Muscle layer of colon (tissue), 2 donors: ENCODE data around the gene PIK3R5.

Experiments used
- H3K27ac ChIP-seq: one replicate; pipeline ENCODE4 v1.7.0; 2013; ENCODE audit warnings: low read depth, mild to moderate bottlenecking, low read length, moderate library complexity
- H3K27me3 ChIP-seq, 2 donors: one replicate each; pipeline ENCODE4 v1.7.0; 2013; ENCODE audit warnings: low read length in 2 of 2, mild to moderate bottlenecking in 2 of 2; ENCODE audit not compliant: insufficient read depth in 2 of 2, control insufficient read depth in 1 of 2
- H3K36me3 ChIP-seq: one replicate; pipeline ENCODE4 v1.7.0; 2013; ENCODE audit warnings: mild to moderate bottlenecking, low read length; ENCODE audit not compliant: insufficient read depth
- H3K4me1 ChIP-seq: one replicate; pipeline ENCODE4 v1.7.0; 2013; ENCODE audit warnings: mild to moderate bottlenecking, low read length; ENCODE audit not compliant: insufficient read depth
- H3K4me3 ChIP-seq, 2 donors: one replicate each; pipeline ENCODE4 v1.7.0; 2013; ENCODE audit warnings: low read length in 2 of 2, low read depth in 1 of 2, mild to moderate bottlenecking in 1 of 2, moderate library complexity in 1 of 2
- H3K9ac ChIP-seq: one replicate; pipeline ENCODE4 v1.7.0; 2013; ENCODE audit warnings: low read length
- H3K9me3 ChIP-seq: one replicate; pipeline ENCODE4 v1.7.0; 2013; ENCODE audit warnings: mild to moderate bottlenecking, low read length
- donor health status: abdominal sarcoma.
- donor health status: Adenocarcinoma of cecum.

Gene PIK3R5

DNA sequence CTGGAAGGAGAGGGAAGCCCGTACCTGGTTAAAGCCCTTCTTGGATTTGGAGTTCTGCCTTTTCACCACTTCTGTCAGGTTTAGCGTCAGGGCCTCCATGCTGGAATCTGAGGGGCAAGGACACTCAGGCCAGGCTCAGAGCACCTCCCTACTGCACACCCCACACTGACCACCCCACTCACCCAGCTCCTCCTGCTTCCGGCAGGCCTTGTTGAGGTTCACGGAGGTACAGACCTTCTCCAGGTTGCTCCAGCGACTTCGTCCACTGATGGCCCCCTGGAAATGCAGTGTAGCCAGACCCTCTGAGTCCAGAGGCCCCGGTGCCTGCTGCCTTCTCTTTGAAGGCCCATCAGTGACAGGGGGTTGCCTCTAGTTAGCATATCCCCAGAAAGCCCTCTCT, 83.9 kb downstream of the PIK3R5 start:
- H3K9me3 ChIP-seq, result no peaks in the 10 kb centered on the region
- H3K4me1 ChIP-seq, result no peaks in the 10 kb centered on the region
- no peak overlapping the region for H3K27ac ChIP-seq
- H3K4me3 ChIP-seq, result no peak overlapping the region
- no peak overlapping the region for H3K9ac ChIP-seq
- H3K27me3 ChIP-seq, result no peaks in the 10 kb centered on the region
- no peaks in the 10 kb centered on the region for H3K36me3 ChIP-seq

DNA sequence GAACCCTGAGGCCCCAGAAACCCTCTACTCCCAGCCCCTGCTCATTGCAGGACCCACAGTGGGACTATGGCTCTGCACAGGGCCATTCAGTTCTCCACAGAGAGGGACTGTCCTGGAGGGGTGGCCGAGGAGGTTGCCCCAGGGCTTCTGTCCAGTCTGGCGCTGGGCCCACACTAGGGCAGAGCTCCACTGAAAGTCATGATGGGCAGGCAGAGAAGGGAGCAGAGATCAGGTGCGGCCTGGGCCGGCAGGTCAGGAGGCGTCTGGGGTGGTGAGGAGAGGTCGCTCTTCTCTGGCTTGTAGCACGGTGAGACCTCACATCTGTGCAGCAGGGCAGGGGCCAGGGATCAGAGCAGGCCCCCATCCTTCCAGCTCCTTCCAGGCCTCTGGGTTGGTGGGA, 85.0 kb downstream of the PIK3R5 start:
- Histone ChIP-seq H3K9me3 (no peaks in the 10 kb centered on the region), H3K4me3 (no peak overlapping the region), H3K4me1 (no peaks in the 10 kb centered on the region), H3K27ac (no peak overlapping the region), H3K27me3 (no peaks in the 10 kb centered on the region), H3K36me3 (no peaks in the 10 kb centered on the region), H3K9ac (no peak overlapping the region)

- no peaks in the 10 kb centered on the region for H3K27me3 ChIP-seq
- no peak overlapping the region for H3K9ac ChIP-seq
- no peaks in the 10 kb centered on the region for H3K36me3 ChIP-seq
- H3K27ac ChIP-seq, result no peak overlapping the region
- no peaks in the 10 kb centered on the region for H3K4me1 ChIP-seq
- no peaks in the 10 kb centered on the region for H3K9me3 ChIP-seq
- no peak overlapping the region for H3K4me3 ChIP-seq
Observed at GRCh38 chr17:8879410-8879809, 86.1 kb downstream of the PIK3R5 start.

GRCh38 chr17:8877984-8878383, 87.5 kb downstream of the PIK3R5 start:
- Histone ChIP-seq H3K27me3 (peaks cover 0 to 10% of the 10 kb centered on the region in 2 donors), H3K4me1 (no peaks in the 10 kb centered on the region), H3K27ac (no peak overlapping the region), H3K36me3 (no peaks in the 10 kb centered on the region), H3K4me3 (no peak overlapping the region), H3K9ac (no peak overlapping the region), H3K9me3 (no peaks in the 10 kb centered on the region)

DNA sequence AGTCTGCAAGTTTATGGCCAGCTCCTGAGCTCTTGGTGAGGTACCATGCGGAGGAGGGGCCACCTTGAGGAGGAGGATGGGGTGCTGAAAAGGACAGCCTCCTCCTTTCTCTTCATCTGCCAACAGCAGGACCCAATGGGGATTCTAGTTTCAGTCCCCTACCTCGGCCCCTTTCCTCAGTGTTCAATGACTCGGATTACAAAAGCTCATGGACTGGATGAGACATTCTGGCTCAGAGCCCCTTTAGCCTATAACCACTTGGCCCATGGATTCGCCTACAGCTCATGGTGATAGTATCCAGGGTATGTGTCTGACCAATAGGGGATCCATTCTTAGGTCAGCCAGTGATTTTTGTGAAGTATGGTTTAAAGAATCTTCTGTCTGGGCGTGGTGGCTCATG, 89.5 kb downstream of the PIK3R5 start:
- Histone ChIP-seq H3K9ac (no peak overlapping the region), H3K36me3 (no peaks in the 10 kb centered on the region), H3K27me3 (peaks cover 0 to 10% of the 10 kb centered on the region in 2 donors), H3K4me1 (no peaks in the 10 kb centered on the region), H3K27ac (no peak overlapping the region), H3K9me3 (no peaks in the 10 kb centered on the region), H3K4me3 (no peak overlapping the region)

DNA sequence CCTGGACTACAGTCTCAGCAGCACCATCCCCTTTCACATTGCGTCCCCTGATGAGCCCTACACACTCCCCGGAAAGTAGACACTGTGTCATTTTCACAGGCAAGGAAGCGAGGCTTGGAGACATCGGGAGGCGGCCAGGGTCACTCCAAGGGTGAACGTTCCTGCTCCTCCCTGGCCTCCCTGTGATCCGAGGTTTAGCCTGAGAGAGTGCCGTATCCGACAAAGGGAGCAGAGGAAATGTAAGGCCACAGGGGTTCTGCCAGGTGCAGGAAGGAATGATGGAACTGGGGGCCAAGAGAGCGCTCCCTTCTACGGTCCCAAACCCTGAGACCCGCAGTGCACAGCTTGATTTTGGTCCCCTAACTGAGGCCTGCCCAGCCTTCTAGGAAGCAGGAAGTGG, 90.1 kb downstream of the PIK3R5 start:
- H3K4me1 ChIP-seq, result no peaks in the 10 kb centered on the region
- no peak overlapping the region for H3K9ac ChIP-seq
- no peak overlapping the region for H3K4me3 ChIP-seq
- H3K27ac ChIP-seq, result no peak overlapping the region
- H3K27me3 ChIP-seq, result peaks cover 0 to 10% of the 10 kb centered on the region in 2 donors
- H3K36me3 ChIP-seq, result no peaks in the 10 kb centered on the region
- H3K9me3 ChIP-seq, result no peaks in the 10 kb centered on the region

GRCh38 chr17:8873801-8874715, 91.4 kb downstream of the PIK3R5 start:
- Histone ChIP-seq H3K36me3 (no peaks in the 10 kb centered on the region), H3K9me3 (no peaks in the 10 kb centered on the region), H3K27ac (no peak overlapping the region), H3K4me1 (no peaks in the 10 kb centered on the region), H3K27me3 (peaks cover 0 to 10% of the 10 kb centered on the region in 2 donors), H3K9ac (no peak overlapping the region), H3K4me3 (no peak overlapping the region)

- no peak overlapping the region for H3K9ac ChIP-seq
- H3K4me3 ChIP-seq, result no peak overlapping the region
- H3K9me3 ChIP-seq, result no peaks in the 10 kb centered on the region
- H3K4me1 ChIP-seq, result no peaks in the 10 kb centered on the region
- no peak overlapping the region for H3K27ac ChIP-seq
- H3K36me3 ChIP-seq, result no peaks in the 10 kb centered on the region
- peaks cover 0 to 10% of the 10 kb centered on the region in 2 donors for H3K27me3 ChIP-seq
Observed at GRCh38 chr17:8872705-8873435, 92.6 kb downstream of the PIK3R5 start.

GRCh38 chr17:8872036-8872704, 93.3 kb downstream of the PIK3R5 start:
- H3K27me3 ChIP-seq, result peaks cover 0 to 10% of the 10 kb centered on the region in 2 donors
- H3K9me3 ChIP-seq, result no peaks in the 10 kb centered on the region
- H3K4me1 ChIP-seq, result no peaks in the 10 kb centered on the region
- no peaks in the 10 kb centered on the region for H3K36me3 ChIP-seq
- no peak overlapping the region for H3K27ac ChIP-seq
- H3K9ac ChIP-seq, result no peak overlapping the region
- no peak overlapping the region for H3K4me3 ChIP-seq

GRCh38 chr17:8871081-8871581, 94.4 kb downstream of the PIK3R5 start:
- no peak overlapping the region for H3K9ac ChIP-seq
- H3K4me3 ChIP-seq, result no peak overlapping the region
- peaks cover 0 to 10% of the 10 kb centered on the region in 2 donors for H3K27me3 ChIP-seq
- H3K4me1 ChIP-seq, result no peaks in the 10 kb centered on the region
- H3K9me3 ChIP-seq, result no peaks in the 10 kb centered on the region
- H3K27ac ChIP-seq, result no peak overlapping the region
- H3K36me3 ChIP-seq, result no peaks in the 10 kb centered on the region

GRCh38 chr17:8870406-8871040, 95.0 kb downstream of the PIK3R5 start:
- Histone ChIP-seq H3K4me1 (no peaks in the 10 kb centered on the region), H3K9me3 (no peaks in the 10 kb centered on the region), H3K9ac (no peak overlapping the region), H3K4me3 (no peak overlapping the region), H3K27ac (no peak overlapping the region), H3K27me3 (peaks cover 0 to 10% of the 10 kb centered on the region in 2 donors), H3K36me3 (no peaks in the 10 kb centered on the region)
